CD1c-positive myeloid dendritic cell (primary cell): ENCODE data around the gene TEX10.
"Not testable (repeated sequence)": the region's sequence is repeated elsewhere in the genome, so short reads cannot be mapped to it uniquely, and the experiment has no call there.

Source experiments
- DNase-seq: peaks from one replicate; pipeline ENCODE4 v3.0.0-alpha.2; 2016; ENCODE audit errors: extremely low spot score

The TEX10 gene

DNA sequence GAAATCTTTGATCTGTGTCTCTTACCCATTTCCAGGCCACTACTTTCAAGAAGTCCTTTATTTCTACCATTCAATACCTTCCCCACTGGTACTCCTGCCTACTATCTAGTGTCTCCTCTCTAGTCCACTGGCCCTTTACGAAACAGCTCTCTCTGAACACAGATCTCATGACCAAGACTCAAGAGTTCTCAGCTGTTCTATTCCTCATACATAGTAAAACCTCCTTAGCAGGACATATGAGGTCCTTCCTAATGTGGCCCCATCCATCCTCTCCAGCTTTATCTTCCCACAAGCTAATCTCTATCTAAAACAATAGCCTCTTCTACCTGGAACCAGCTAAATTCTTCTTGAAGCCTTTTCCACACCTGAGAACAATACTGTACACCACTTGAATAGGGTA lies 2.6 kb downstream of the TEX10 start:
- DNase-seq, result no peak

DNA sequence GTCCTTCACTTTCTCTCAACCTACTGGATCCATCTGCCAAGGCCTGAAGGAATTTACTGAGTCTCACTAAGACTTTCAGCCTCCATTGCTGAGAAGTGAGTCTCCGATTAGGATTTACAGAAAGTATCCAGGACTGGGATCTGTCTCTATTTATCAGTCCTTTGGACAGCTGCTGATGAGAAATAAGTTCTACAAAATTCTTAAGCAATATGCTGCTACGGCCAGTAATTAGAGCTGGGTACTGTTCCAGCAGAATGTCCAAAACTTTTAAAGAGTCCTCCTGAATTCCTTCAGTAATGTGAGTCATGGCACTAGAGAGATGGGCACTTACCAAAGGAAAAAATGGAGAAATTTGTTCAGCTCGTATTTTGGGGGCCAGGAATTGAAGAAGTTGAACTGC lies 5.9 kb downstream of the TEX10 start:
- no peak for DNase-seq

DNA sequence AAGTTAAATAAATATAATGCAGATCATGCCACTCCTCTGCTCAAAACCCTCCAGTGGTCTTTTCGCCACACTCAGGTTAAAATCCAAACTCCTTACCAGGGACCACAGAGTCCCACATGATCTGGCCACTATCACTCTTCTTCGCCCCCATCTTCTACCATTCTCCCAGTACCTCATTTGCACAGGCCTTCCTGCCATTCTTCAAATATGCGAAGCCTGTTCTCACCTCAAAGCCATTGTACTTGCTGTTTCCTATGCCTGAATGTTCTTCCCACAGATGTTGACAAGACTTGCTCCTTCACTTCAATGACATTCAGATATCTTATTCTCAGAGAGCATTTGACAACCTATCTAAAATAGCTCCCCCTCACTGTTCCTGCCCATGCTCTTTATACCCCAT lies 10.9 kb downstream of the TEX10 start:
- DNase-seq, result no peak

DNA sequence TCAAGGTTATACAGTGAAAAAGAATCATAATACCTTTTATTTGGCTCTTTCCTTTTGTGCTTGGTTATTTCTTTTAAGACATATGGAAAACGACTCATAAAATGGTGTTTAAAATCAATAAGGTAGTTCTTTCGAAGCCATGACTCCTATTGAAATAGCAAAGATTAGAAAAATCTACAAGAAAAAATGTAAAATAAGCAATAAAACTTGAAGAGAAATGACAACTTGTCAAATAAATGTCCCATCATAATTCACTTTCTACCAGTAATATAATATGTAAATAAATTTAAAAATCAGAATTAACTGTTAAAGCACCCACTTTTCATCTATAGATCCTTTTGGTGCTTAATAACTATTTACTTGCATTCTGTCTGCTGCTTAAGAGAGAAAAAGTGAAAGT lies 12.5 kb downstream of the TEX10 start:
- no peak for DNase-seq

DNA sequence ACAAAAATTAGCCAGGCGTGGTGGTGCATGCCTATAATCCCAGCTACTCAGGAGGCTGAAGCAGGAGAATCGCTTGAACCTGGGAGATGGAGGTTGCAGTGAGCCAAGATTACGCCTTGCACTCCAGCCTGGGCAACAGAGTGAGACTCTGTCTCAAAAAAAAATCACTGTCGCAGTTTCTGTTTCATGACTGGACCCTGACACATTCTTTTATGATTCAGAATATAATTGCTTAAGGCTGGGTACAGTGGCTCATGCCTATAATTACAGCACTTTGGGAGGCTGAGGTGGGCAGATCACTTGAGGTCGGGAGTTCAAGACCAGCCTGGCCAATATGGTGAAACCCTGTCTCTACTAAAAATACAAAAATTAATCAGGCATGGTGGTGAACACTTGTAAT lies 14.0 kb downstream of the TEX10 start:
- not testable (repeated sequence) for DNase-seq

DNA sequence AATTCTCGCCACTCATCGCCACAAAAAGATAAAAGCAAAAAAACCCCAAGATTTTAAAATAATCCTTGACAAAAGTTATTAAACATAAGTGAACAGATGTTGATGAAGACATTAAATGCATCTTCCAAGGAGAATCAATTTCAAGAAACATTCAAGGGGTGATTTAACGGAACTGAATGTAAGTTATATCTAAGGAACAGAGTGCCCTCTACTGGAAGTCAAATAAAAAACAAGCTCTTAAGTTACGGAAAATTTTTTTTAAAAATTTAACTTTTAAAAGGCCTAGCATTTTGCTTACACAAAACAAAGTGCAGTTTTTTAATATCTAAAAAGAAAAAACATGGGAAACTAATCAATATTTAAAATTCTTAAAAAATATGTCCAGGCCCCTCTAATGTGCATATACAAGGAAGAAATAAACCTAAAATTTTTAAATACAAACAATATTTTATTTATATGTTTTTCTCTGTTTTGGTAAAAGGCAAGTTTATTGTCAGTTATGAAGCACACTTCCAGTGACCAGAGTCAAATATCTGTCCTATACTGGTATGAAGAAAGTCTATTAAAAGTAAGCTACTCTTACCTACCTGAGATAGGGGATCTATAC lies 28.0 kb downstream of the TEX10 start:
- peak; percentile 52 for DNase-seq

DNA sequence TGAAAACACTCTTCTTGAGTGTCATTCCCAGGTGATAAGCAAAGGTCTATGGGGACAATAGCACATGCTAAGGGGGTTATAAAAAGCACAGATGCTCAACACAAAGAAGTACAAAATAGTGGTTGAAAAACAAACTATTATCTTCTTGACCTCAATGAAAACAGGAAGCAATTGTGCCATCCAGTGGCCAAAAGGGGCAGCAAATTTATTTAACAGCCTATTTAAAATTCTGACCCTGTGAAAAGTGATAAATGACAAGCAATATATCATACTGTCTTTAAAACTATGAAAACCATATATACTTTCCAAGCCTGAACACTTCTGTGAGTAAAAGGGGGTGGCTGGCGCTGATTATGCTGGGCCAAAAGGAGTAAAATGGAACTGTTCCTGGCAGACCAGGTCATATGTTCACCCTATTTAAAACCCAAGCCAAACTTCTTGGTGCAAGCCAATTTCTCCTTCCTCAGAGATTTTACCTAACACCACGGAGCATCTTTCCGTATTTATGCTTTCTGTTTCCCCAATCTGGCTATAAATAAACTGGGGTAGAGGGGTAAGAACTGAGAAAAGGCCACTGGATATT lies 29.7 kb downstream of the TEX10 start:
- DNase-seq, result peak; percentile 59

DNA sequence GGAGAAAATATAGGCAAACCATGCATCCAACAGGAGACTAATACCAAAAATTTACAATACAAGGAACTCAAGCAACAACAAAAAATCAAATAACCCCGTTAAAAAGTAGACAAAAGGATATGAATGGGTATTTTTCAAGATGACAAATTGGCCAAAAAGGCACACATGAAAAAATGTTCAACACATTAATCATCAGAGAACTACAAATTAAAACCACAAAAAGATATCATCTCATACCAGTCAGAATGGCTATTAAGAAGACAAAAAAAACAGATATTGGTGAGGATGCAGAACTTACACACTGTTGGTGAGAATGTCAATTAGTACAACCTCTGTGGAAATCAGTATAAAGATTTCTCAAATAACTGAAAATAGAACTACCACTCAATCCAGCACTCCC lies 35.0 kb downstream of the TEX10 start:
- DNase-seq, result no peak

DNA sequence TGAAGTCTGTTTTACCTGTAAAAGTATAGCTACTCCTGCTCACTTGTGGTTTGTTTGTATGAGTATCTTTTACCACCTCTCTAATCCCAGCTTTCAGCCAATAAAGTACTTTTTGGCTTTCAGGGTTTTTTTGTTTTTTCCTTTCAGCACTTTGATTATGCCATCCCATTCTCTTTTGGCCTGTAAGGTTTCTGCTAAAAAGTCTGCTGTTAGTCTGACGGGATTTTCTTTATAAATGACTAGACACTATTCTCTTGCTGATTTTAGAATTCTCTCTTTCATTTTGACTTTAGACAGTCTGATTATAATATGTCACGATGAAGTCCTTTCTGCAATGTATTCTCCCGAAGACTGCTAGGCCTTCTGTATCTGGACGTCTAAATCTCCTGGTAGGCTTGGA lies 37.2 kb downstream of the TEX10 start:
- DNase-seq, result no peak

DNA sequence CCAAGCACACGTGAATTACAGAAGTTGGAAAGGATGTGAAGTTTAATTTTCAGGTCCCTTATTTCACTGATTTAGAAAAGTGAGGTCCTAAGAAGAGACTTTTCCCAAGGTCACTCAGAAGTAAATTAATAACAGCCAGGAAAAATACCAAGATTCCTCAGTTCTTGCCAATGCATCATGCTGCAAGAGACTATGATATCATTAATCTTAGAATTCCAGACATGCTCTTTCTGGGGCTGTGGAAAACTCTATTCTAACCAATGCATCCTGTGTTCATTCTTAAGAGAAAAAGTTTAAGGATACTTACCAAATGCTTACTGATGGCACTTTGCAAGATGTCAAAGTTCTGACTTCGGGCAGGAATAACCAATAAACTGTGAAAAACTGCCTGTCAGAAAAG lies 42.8 kb downstream of the TEX10 start:
- no peak for DNase-seq

DNA sequence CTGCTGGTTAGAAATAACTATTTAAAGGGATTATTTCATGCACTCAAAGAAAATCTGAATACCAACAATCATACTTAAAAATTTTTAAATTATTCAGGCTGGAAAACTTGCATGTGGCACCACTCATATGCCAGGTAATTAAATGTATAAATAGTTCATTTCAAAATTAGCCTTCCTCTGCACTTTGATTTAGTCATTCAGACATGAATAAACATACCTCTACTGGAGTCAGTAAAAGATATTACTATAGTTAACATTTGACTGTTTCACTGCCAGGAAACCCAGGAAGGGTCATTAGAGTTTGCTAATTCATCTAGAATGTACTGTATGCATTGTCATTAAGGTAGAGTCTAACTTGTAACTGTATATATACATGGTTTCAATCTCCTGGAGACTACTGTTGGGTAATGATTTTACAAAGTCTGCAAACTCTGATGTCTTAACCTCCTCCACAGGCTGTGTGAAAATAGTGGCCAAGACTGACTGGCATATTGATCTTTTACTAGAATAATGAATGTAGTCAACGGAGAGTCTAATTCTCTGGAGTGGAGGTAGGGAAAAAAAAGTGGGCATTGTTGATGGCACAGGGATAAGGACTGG lies 43.7 kb downstream of the TEX10 start:
- no peak for DNase-seq

DNA sequence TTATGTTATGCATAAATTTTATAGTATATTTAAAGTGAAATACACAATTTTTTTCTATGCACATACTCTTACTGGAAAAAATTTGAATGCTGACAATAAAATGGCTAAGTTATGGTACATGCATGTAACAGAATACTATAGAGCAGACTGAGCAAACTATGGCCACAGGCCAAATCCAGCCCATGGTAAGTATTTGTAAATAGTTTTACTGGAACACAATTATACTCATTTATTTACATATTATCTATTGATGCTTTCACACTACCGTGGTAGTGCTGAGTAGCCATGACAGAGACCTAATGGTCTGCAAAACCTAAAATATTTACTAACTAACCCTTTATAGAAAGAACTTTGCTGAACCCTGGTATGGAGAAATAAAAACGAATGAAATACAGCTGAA lies 45.7 kb downstream of the TEX10 start:
- DNase-seq, result no peak

DNA sequence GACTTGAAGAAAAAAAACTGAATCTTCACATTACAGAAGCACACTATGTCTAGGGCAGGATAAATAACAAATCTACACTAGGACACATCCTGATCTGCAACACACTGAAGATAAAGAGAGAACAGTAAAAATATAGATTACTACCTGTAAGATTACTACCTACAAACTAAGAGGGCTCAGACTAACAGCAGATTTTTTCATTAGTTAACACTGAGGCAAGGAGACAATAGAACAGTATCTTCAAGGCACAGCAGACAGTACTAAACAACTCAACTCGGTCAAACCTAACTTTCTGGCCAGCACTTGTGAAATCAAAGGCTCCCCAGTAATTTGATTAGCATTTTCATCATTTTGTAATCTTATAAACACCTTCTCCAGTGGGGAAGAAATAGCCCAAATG lies 46.5 kb downstream of the TEX10 start:
- no peak for DNase-seq

DNA sequence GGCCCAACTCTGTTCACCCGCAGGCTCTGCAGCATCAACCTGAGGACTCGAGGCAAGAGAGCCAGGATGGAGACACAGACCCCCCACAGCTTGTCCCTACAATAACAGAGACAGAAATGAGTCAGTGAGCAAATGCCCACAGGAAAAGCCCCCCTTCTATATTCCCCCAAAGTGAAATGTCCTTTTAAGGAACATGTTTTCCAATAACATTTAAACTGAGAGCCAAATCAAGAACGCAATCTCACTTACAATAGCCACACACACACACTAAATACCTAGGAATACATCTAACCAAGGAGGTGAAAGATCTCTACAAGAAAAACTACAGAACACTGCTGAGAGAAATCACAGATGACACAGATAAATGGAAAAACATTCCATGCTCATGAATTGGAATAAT lies 49.0 kb downstream of the TEX10 start:
- no peak for DNase-seq

DNA sequence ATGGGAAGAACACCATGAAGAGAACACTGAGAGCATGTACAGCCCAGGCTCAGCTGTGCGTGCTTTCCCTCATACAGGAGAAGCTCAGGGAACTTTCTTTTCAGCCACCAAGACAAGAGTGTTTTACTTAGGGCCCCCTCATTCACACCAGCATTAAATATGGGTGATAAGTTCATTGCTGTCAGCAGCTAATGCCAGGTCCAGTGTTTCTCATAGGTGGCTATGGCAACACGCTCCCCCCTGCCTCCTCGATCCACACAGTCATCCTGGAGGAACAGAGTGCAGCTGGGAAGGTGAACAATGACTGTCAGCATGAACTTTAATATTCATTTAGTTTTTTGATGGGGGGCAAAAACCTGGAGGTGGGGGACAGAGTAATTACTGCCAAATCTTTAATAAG lies 54.4 kb downstream of the TEX10 start:
- DNase-seq, result no peak

DNA sequence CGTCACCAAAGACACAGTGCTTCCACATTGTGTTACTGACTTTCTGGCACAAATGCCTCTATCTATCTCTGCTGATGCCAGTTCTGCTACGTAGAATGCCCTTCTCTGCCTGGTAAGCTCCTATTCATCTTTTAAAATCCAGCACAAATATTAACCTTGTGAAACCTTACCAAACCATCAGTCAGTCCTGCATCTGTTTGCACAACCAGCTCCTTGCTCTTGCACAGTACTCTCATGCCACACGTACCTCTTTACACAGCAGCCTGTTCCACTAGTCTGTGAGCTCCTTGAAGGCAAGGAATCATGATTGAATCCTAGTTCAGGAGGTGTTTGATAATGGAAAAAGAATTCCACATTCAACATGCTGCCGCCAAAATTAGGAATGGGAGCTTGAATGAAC lies 56.3 kb downstream of the TEX10 start:
- no peak for DNase-seq

DNA sequence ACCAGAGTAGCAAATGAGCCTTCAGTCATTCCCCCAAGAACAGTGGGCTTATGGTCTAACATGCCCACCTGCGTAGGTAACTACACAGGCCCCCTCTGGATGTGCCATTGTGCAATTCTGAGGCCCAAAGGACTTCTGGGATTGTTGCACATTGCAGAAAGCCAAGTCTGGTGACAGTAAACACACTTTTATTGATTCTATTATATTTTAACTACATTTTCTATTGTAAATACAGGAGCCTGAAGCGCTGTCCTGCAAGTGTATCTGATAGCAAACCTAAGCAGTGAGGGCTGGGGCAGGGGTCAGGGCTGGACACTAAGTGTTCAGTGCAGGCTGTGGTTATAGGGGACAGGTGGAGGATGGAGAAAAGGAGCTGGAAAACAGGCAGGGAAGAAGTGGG lies 57.5 kb downstream of the TEX10 start:
- no peak for DNase-seq

DNA sequence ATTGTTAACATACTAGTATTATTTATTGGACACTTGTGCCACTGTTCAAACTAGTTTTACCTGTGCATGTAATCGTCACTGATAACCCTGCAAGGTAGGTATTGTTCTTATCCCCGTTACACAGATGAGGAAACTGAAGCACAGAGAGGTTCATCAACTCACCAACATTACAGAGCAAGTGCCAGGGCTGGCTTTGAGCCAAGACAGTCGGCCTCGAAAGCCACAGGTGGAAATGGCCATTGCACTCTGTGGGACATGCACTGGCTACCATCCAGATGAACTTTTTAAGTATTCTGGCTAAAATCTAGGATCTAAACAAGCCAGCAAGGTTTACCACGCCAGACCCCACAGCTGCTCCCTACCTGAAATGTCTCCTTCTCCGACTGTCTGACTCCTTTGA lies 57.9 kb downstream of the TEX10 start:
- DNase-seq, result no peak

DNA sequence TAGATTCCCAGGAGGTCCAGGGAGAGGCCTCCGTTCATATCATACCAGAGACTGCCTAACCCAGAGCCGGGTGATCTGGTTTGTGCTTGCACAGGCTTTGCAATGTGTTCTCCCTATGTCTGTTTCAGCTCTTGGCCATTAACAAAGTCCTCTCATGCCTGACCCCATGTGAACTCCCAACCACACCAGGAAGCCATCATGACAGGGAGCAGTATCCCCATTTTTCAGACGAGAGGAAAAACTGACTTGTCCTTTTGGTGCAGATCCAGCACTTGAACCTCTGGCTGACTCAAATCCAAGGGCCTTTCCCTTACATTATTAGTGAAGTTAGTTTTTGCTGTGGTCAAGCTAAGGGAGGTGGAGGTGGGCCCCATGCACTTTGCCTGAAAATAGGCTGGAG lies 58.4 kb downstream of the TEX10 start:
- DNase-seq, result no peak

DNA sequence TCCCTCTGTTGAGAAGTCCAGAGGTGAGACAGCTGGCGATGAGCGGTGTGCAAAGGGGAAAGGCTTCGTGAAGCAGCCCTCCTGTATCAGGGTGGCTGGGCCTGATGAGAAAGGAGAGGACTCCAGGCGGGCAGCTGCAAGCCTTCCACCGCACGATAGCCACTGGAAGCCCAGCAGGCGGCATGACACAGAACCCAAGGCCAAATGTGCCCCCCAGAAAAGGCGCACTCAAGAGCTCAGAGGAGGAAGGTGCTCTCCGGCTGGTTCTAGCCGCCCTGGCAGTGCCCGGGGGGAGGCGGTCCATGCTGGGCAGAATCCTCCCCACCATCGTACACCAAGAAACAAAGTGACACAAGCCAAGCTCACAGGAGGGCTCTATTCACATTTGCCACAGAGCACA lies 60.3 kb downstream of the TEX10 start:
- no peak for DNase-seq

DNA sequence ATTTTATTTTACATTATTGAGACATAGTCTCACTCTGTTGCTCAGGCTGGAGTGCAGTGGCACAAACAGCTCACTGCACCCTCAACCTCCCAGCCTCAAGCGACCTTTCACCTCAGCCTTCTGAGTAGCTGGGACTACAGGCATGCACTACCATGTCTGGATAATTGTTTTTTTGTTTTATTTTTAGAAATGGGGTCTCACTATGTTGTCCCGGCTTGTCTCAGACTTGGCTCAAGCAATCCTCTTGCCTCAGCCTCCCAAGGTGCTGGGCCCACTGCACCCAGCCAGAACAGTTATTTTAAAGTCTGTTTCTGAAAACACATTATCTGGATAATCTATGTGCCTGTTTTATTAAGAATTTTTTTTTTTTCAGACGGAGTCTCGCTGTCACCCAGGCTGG lies 62.0 kb downstream of the TEX10 start:
- DNase-seq, result no peak

DNA sequence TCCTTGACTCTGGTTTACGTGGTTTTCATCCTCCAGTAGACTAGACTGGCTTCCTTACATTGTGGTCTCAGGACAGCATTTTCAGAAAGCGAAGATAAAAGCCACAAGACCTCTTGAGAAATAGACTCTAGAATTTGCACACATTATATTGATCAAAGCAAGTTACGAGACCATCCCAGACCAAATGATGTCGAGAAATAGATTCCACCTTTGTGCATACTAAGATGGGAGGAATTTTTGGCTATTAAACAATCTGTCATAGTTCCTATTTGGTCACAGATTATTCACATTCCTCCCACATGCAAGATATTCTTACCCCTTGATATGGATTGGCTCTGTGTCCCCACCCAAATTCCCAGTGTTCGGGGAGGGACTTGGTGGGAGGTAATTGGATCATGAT lies 65.6 kb downstream of the TEX10 start:
- no peak for DNase-seq

DNA sequence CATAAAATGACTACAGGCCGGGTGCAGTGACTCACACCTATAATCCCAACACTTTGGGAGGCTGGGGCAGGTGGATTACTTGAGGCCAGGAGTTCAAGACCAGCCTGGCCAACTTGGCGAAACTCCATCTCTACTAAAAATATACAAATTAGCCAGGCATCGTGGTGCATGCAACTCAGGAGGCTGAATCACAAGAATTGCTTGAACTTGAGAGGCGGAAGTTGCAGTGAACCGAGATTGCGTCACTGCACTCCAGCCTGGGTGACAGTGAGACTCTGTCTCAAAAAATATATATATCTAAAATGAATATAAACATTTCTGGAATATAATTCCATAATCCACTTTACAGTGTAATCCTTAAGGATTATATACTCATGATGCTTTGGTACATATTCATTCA lies 66.5 kb downstream of the TEX10 start:
- no peak for DNase-seq

DNA sequence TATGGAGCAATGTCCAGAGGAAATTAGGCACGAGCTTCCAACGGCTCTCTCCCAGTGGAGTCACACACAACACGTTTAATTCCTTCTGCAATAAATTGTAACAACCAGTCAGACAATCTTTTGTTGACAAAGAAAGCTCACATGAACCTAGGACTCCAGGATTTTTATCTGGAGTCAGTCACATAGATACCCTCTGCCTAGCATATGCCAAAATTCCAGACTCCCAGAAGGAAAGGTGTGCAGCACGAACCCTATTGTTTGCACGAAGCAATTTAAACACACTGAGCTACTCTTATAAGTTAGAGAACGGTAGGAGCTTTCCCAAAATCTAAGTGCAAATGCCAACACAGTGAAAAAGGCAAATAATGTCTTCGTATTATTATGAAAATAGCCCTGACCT lies 67.1 kb downstream of the TEX10 start:
- DNase-seq, result no peak
